SK-N-SH (cell line): ENCODE measurements around the gene MTERF4. TPM values are rescaled to one million over a fixed set of nuclear protein-coding genes. Genes with fewer than 3 reads are reported as not detected.

Source experiments
- CTCF ChIA-PET: fragments of 300-600, 350-600 bp; formaldehyde crosslinking; extraction: SDS; loops from one replicate; lab custom pipeline; 2021; lab: Yijun Ruan, JAX
- POLR2A ChIA-PET: fragments of 350-600 bp; sonication (Branson Sonifier 250); formaldehyde crosslinking; extraction: SDS; loops from one replicate; lab custom pipeline; 2020; ENCODE audit warnings: antibody characterized with exemption, inconsistent platforms; lab: Yijun Ruan, JAX
- DNase-seq: peaks from one replicate; pipeline ENCODE4 v3.0.0; 2012
- H2AFZ ChIP-seq: fragments of 200-600 bp; sonication (generic); 2 replicates; pipeline ENCODE4 v1.8.1; 2016; ENCODE audit warnings: antibody characterized with exemption, mild to moderate bottlenecking, low read depth
- H3F3A ChIP-seq: fragments of 200-600 bp; sonication (generic); replicated peaks from 2 replicates; pipeline ENCODE3; 2016; ENCODE audit warnings: antibody characterized with exemption, mild to moderate bottlenecking; ENCODE audit not compliant: insufficient read depth
- H3K27ac ChIP-seq, 2 experiments: fragments of 200-500 bp in 1 of 2; fragments of 200-600 bp in 1 of 2; sonication (Bioruptor generic) in 1 of 2; sonication (generic), shearing (Covaris generic) in 1 of 2; 2 replicates each; pipeline versions ENCODE4 v1.5.1 to v1.6.1; 2014 to 2016; ENCODE audit warnings: low read depth in 2 of 2, inconsistent platforms in 1 of 2, low read length in 1 of 2, mild to moderate bottlenecking in 1 of 2, mixed read lengths in 1 of 2
- H3K27me3 ChIP-seq: fragments of 200-600 bp; sonication (generic), shearing (Covaris generic); 2 replicates; pipeline ENCODE4 v1.6.1; 2016; ENCODE audit warnings: mixed run types; ENCODE audit not compliant: insufficient read depth
- H3K36me3 ChIP-seq, 2 experiments: fragments of 200-500 bp in 1 of 2; fragments of 200-600 bp in 1 of 2; sonication (Bioruptor generic) in 1 of 2; sonication (generic) in 1 of 2; replicated peaks in 1 of 2; 2 replicates each; pipeline versions ENCODE3 to v1.5.1; 2014 to 2016; ENCODE audit warnings: low read length in 1 of 2, mild to moderate bottlenecking in 1 of 2; ENCODE audit not compliant: insufficient read depth in 2 of 2, control insufficient read depth in 1 of 2
- H3K4me1 ChIP-seq, 2 experiments: fragments of 200-500 bp in 1 of 2; fragments of 200-600 bp in 1 of 2; sonication (Bioruptor generic) in 1 of 2; sonication (generic), shearing (Covaris generic) in 1 of 2; 2 replicates each; pipeline versions ENCODE4 v1.5.1 to v1.6.1; 2014 to 2016; ENCODE audit warnings: low read depth in 1 of 2, low read length in 1 of 2, mixed run types in 1 of 2; ENCODE audit not compliant: insufficient read depth in 2 of 2, control insufficient read depth in 1 of 2
- H3K4me2 ChIP-seq: fragments of 200-600 bp; sonication (generic), shearing (Covaris generic); 2 replicates; pipeline ENCODE4 v1.6.1; 2017; ENCODE audit warnings: mixed run types
- H3K4me3 ChIP-seq, 2 experiments: fragments of 200-500 bp in 1 of 2; fragments of 200-600 bp in 1 of 2; sonication (Bioruptor generic) in 1 of 2; sonication (generic), shearing (Covaris generic) in 1 of 2; 2 replicates each; pipeline versions ENCODE4 v1.5.1 to v1.8.1; 2014 to 2016; ENCODE audit warnings: low read depth in 2 of 2, inconsistent platforms in 1 of 2, low read length in 1 of 2, mild to moderate bottlenecking in 1 of 2, mixed read lengths in 1 of 2, moderate library complexity in 1 of 2
- H3K79me2 ChIP-seq: fragments of 200-600 bp; sonication (generic); 2 replicates; pipeline ENCODE4 v1.8.1; 2017; ENCODE audit warnings: mild to moderate bottlenecking; ENCODE audit not compliant: insufficient read depth
- H3K9ac ChIP-seq: fragments of 200-600 bp; sonication (generic); 2 replicates; pipeline ENCODE4 v1.6.1; 2017; ENCODE audit warnings: mixed run types
- H3K9me2 ChIP-seq: fragments of 200-600 bp; sonication (generic); 2 replicates; pipeline ENCODE4 v1.6.1; 2017; ENCODE audit warnings: mixed run types
- H3K9me3 ChIP-seq: fragments of 200-600 bp; sonication (generic); 2 replicates; pipeline ENCODE4 v1.6.1; 2017; ENCODE audit warnings: mixed run types, mild to moderate bottlenecking, moderate library complexity
- H4K20me1 ChIP-seq: fragments of 200-600 bp; sonication (generic); 2 replicates; pipeline ENCODE4 v1.6.1; 2017; ENCODE audit warnings: mild to moderate bottlenecking, mixed run types; ENCODE audit not compliant: insufficient read depth
- CHD2 ChIP-seq: fragments of 150-350 bp; IDR thresholded peaks from 2 replicates; pipeline ENCODE4 v1.6.1; 2018; ENCODE audit warnings: low read length; ENCODE audit not compliant: partially characterized antibody
- ELF1 ChIP-seq: IDR thresholded peaks from 2 replicates; pipeline ENCODE4 v1.4.0; 2012
- EP300 ChIP-seq, 2 experiments: IDR thresholded peaks; 2 replicates each; pipeline versions ENCODE4 v1.4.0 to v1.6.1; 2012; ENCODE audit warnings: borderline replicate concordance in 1 of 2, low read depth in 1 of 2, low read length in 1 of 2
- FOSL2 ChIP-seq: IDR thresholded peaks from 2 replicates; pipeline ENCODE4 v1.4.0; 2012; ENCODE audit warnings: low read depth, mild to moderate bottlenecking, moderate library complexity, borderline replicate concordance
- GABPA ChIP-seq: IDR thresholded peaks from 2 replicates; pipeline ENCODE4 v1.4.0; 2012; ENCODE audit warnings: low read depth, mild to moderate bottlenecking
- GATA2 ChIP-seq: sonication (generic); formaldehyde crosslinking; IDR thresholded peaks from 2 replicates; pipeline ENCODE4 v1.5.0; 2020; ENCODE audit warnings: mild to moderate bottlenecking, missing genetic modification reagents
- MXI1 ChIP-seq: IDR thresholded peaks from 2 replicates; pipeline ENCODE4 v1.6.1; 2012; ENCODE audit warnings: mild to moderate bottlenecking, low read depth, low read length, improper control_type of control experiment
- NFIC ChIP-seq: IDR thresholded peaks from 2 replicates; pipeline ENCODE4 v1.4.0; 2012; ENCODE audit warnings: borderline replicate concordance
- NRF1 ChIP-seq: IDR thresholded peaks from 2 replicates; pipeline ENCODE4 v1.6.1; 2012; ENCODE audit warnings: low read depth, mild to moderate bottlenecking, low read length
- RAD21 ChIP-seq: IDR thresholded peaks from 2 replicates; pipeline ENCODE4 v1.6.1; 2012; ENCODE audit warnings: mild to moderate bottlenecking, low read length
- RCOR1 ChIP-seq: fragments of 150-350 bp; IDR thresholded peaks from 2 replicates; pipeline ENCODE4 v1.6.1; 2017; ENCODE audit warnings: antibody characterized with exemption, low read length
- RFX5 ChIP-seq: IDR thresholded peaks from 2 replicates; pipeline ENCODE4 v1.6.1; 2012; ENCODE audit warnings: mild to moderate bottlenecking, improper control_type of control experiment, low read length
- RXRA ChIP-seq: IDR thresholded peaks from 2 replicates; pipeline ENCODE4 v1.4.0; 2012; ENCODE audit warnings: low read depth, mild to moderate bottlenecking, borderline replicate concordance
- SIN3A ChIP-seq: IDR thresholded peaks from 2 replicates; pipeline ENCODE4 v1.6.1; 2012; ENCODE audit warnings: low read depth, mild to moderate bottlenecking, low read length, moderate library complexity, borderline replicate concordance
- SMC3 ChIP-seq: IDR thresholded peaks from 2 replicates; pipeline ENCODE4 v1.6.1; 2012; ENCODE audit warnings: low read depth, low read length, improper control_type of control experiment
- TAF1 ChIP-seq: IDR thresholded peaks from 2 replicates; pipeline ENCODE4 v1.6.1; 2012; ENCODE audit warnings: low read depth, mild to moderate bottlenecking, low read length, moderate library complexity, borderline replicate concordance
- TCF12 ChIP-seq: IDR thresholded peaks from 2 replicates; pipeline ENCODE4 v1.4.0; 2012
- TEAD4 ChIP-seq: IDR thresholded peaks from 2 replicates; pipeline ENCODE4 v1.4.0; 2012; ENCODE audit warnings: mild to moderate bottlenecking, borderline replicate concordance; ENCODE audit not compliant: insufficient read depth
- USF1 ChIP-seq: IDR thresholded peaks from 2 replicates; pipeline ENCODE4 v1.4.0; 2012; ENCODE audit warnings: low read depth, borderline replicate concordance
- ZBTB33 ChIP-seq: IDR thresholded peaks from 2 replicates; pipeline ENCODE4 v1.4.0; 2012; ENCODE audit warnings: low read depth, borderline replicate concordance
- WGBS: methylation state at CpG from one replicate; pipeline ENCODE4 v1.1.6; 2017; ENCODE audit warnings: low lambda C conversion rate; 5-methylcytosine and 5-hydroxymethylcytosine counted together
- polyA plus RNA-seq, 3 experiments: library from polyadenylated mRNA; depleted of rRNA; stranded (reverse); fragments of >200 nt; gene quantifications; 2 replicates each; pipeline ENCODE4 v1.2.3, GENCODE V29; 2012

Gene MTERF4
- polyA plus RNA-seq, 1 of the 3 experiments (the other 2 are of a cell fraction), result 31.0 TPM

- Histone ChIP-seq H3K9ac (no peak overlapping the region), H3K4me2 (no peak overlapping the region), H3K4me3 (no peak overlapping the region), H3K36me3 (no peaks in the 10 kb centered on the region), H3F3A (no peaks in the 10 kb centered on the region), H2AFZ (no peak overlapping the region), H4K20me1 (no peaks in the 10 kb centered on the region), H3K4me1 (no peaks in the 10 kb centered on the region; a peak in 1 of 4 replicates), H3K9me2 (no peaks in the 10 kb centered on the region), H3K9me3 (no peaks in the 10 kb centered on the region), H3K27ac (no peak overlapping the region), H3K27me3 (no peaks in the 10 kb centered on the region), H3K79me2 (no peaks in the 10 kb centered on the region)
- ChIA-PET POLR2A (no interaction called here), CTCF (interaction anchor here (0.6 to 1.9 kb wide), 2 partner anchors 9 to 240 kb away, joined by 3 to 5 read pairs; no protein-coding TSS in a partner anchor)
- 73% methylated on average over 12 of the region's 30 CpGs for WGBS
- no peak for TF ChIP-seq EP300 (IDR thresholded peaks at IDR 0.05; ENCODE audit: borderline replicate concordance in 1 of 2, low read depth in 1 of 2, low read length in 1 of 2)
- TF ChIP-seq RXRA, result no peak
- no peak for TF ChIP-seq RAD21
- no peak for TF ChIP-seq NFIC
- no peak for TF ChIP-seq TEAD4
- TF ChIP-seq RCOR1, result no peak
- no peak for TF ChIP-seq FOSL2
- TF ChIP-seq GATA2 (CRISPR knock-in tag), result no peak
- TF ChIP-seq TCF12, result no peak
- no peak for TF ChIP-seq CHD2
- no peak for TF ChIP-seq RFX5
- no peak for TF ChIP-seq SMC3
- no peak for TF ChIP-seq TAF1
- TF ChIP-seq ELF1, result no peak
- no peak for TF ChIP-seq ZBTB33
- TF ChIP-seq SIN3A, result no peak
- no peak for TF ChIP-seq GABPA
- TF ChIP-seq MXI1, result no peak
- no peak for TF ChIP-seq NRF1
- no peak for TF ChIP-seq USF1
- no peak for DNase-seq
Observed at GRCh38 chr2:241048149-241048948, 53.7 kb downstream of the MTERF4 start.
